ENCODE data around the gene CDC42BPB.

DNA sequence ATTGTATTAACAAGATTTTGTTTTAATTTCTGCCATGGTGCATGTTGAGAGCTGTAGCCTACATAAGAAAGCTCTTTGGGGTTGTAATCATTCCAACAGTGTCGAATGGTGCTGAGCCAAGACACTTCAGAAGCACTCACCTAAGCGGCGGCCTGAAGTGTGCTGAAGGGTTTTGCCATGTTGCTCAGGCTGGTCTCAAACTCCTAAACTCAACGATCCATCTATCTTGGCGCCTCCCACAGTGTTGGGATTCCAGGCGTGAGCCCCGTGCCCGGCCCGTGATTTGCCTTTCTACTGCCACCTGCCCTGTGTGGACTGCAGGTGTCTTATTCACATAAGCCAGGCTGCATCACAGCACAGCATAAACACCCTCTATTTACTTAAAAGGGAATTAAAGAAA lies 86.0 kb downstream of the CDC42BPB start:
- TF ChIP-seq, protein P1, sequence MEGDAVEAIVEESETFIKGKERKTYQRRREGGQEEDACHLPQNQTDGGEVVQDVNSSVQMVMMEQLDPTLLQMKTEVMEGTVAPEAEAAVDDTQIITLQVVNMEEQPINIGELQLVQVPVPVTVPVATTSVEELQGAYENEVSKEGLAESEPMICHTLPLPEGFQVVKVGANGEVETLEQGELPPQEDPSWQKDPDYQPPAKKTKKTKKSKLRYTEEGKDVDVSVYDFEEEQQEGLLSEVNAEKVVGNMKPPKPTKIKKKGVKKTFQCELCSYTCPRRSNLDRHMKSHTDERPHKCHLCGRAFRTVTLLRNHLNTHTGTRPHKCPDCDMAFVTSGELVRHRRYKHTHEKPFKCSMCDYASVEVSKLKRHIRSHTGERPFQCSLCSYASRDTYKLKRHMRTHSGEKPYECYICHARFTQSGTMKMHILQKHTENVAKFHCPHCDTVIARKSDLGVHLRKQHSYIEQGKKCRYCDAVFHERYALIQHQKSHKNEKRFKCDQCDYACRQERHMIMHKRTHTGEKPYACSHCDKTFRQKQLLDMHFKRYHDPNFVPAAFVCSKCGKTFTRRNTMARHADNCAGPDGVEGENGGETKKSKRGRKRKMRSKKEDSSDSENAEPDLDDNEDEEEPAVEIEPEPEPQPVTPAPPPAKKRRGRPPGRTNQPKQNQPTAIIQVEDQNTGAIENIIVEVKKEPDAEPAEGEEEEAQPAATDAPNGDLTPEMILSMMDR (IDR thresholded peaks at IDR 0.05) = no peak
- TF ChIP-seq POLR2A (IDR thresholded peaks at IDR 0.05) (no peak), POLR2AphosphoS5 (IDR thresholded peaks at IDR 0.05) (no peak)

All from upper lobe of left lung (tissue), 4 donors.